Tibial nerve (tissue), 4 donors: Measurements from ENCODE around the gene DENND1A. TPM values are rescaled to one million over a fixed set of nuclear protein-coding genes. Genes with fewer than 3 reads are reported as not detected.

Experiments used
- DNase-seq, 2 donors: peaks; one replicate each; pipeline ENCODE4 v3.0.0-alpha.2; 2019; ENCODE audit warnings: low spot score in 2 of 2
- H3K27ac ChIP-seq, 4 donors: fragments of 200-600 bp; sonication (generic) in 3 of 4; one replicate each; pipeline ENCODE4 v1.5.1; 2017 to 2019; ENCODE audit warnings: mild to moderate bottlenecking in 1 of 4
- H3K27me3 ChIP-seq, 2 donors: fragments of 200-600 bp; sonication (generic) in 1 of 2; one replicate each; pipeline versions ENCODE4 v1.5.1 to v1.6.0; 2017 to 2019
- H3K36me3 ChIP-seq, 3 donors: fragments of 200-600 bp; sonication (generic); one replicate each; pipeline ENCODE4 v1.5.1; 2018 to 2019
- H3K4me1 ChIP-seq, 4 donors: fragments of 200-600 bp; sonication (generic) in 3 of 4; one replicate each; pipeline ENCODE4 v1.5.1; 2017 to 2019
- H3K4me3 ChIP-seq, 4 donors: fragments of 200-600 bp; sonication (generic) in 3 of 4; one replicate each; pipeline ENCODE4 v1.5.1; 2017 to 2019; ENCODE audit warnings: mild to moderate bottlenecking in 1 of 4, moderate library complexity in 1 of 4
- H3K9me3 ChIP-seq, 4 donors: fragments of 200-600 bp; sonication (generic) in 3 of 4; one replicate each; pipeline ENCODE4 v1.5.1; 2017 to 2019
- CTCF ChIP-seq, 5 experiments: fragments of 200-600 bp in 3 of 5; fragments of 450-650 bp in 2 of 5; sonication (generic) in 3 of 5; IDR thresholded peaks; one replicate each; pipeline ENCODE4 v1.5.1; 2016 to 2019; ENCODE audit warnings: antibody characterized with exemption in 5 of 5, mild to moderate bottlenecking in 3 of 5, moderate library complexity in 2 of 5
- EP300 ChIP-seq, 2 donors: sonication (generic); formaldehyde crosslinking; IDR thresholded peaks; one replicate each; pipeline ENCODE4 v1.6.1; 2017; ENCODE audit warnings: antibody characterized with exemption in 2 of 2, mild to moderate bottlenecking in 1 of 2
- POLR2A ChIP-seq, 2 donors: fragments of 450-650 bp; IDR thresholded peaks; one replicate each; pipeline ENCODE4 v1.6.1; 2017; ENCODE audit warnings: antibody characterized with exemption in 2 of 2, mild to moderate bottlenecking in 2 of 2, moderate library complexity in 2 of 2
- WGBS, 2 donors: methylation state at CpG; one replicate each; pipeline ENCODE4 v1.1.5; 2018; 5-methylcytosine and 5-hydroxymethylcytosine counted together
- total RNA-seq, 4 donors: library from RNA; depleted of rRNA; stranded (reverse); fragments of >200 nt; gene quantifications; one replicate each; pipeline ENCODE4 v1.1.0, GENCODE V29; 2016

Gene DENND1A
- total RNA-seq, 4 donors from 2014 or later: 17.5 to 34.8 (median 20.1) TPM

- H3K4me3 ChIP-seq: no peak overlapping the region
- peaks cover 0 to 14% of the 10 kb centered on the region in 2 donors for H3K27me3 ChIP-seq
- no peaks in the 10 kb centered on the region for H3K36me3 ChIP-seq
- TF ChIP-seq CTCF (IDR thresholded peaks at IDR 0.05): no peak
- TF ChIP-seq EP300 (IDR thresholded peaks at IDR 0.05): no peak
- no peak for TF ChIP-seq POLR2A (IDR thresholded peaks at IDR 0.05)
- H3K9me3 ChIP-seq: peaks cover 0 to 25% (median 0%) of the 10 kb centered on the region in 4 donors
- WGBS, 2 donors: 88 to 91% methylated on average over 6 of the region's 6 CpGs
- no peak for DNase-seq
- no peak overlapping the region for H3K27ac ChIP-seq
- no peaks in the 10 kb centered on the region for H3K4me1 ChIP-seq
These were observed 25.7 kb upstream of the DENND1A start for GRCh38 chr9:123955637-123956036.

- Histone ChIP-seq H3K9me3 (peaks cover 0 to 26% (median 0%) of the 10 kb centered on the region in 4 donors), H3K4me1 (no peaks in the 10 kb centered on the region), H3K36me3 (no peaks in the 10 kb centered on the region), H3K27ac (no peak overlapping the region), H3K4me3 (no peak overlapping the region), H3K27me3 (peaks cover 0 to 14% of the 10 kb centered on the region in 2 donors)
- peak in 1 of 2 donors; percentile 21 for DNase-seq
- TF ChIP-seq EP300 (IDR thresholded peaks at IDR 0.05) (no peak), CTCF (IDR thresholded peaks at IDR 0.05) (no peak), POLR2A (IDR thresholded peaks at IDR 0.05) (no peak)
- WGBS, 2 donors: 42 to 43% methylated on average over 9 of the region's 9 CpGs
These were observed 24.8 kb upstream of the DENND1A start for GRCh38 chr9:123954518-123955280.

- TF ChIP-seq CTCF (IDR thresholded peaks at IDR 0.05) (no peak), EP300 (IDR thresholded peaks at IDR 0.05) (no peak), POLR2A (IDR thresholded peaks at IDR 0.05) (no peak)
- DNase-seq: no peak
- Histone ChIP-seq H3K4me1 (no peaks in the 10 kb centered on the region), H3K36me3 (no peaks in the 10 kb centered on the region), H3K9me3 (peaks cover 0 to 17% (median 0%) of the 10 kb centered on the region in 4 donors), H3K27ac (no peak overlapping the region), H3K4me3 (no peak overlapping the region), H3K27me3 (peaks cover 0 to 6% of the 10 kb centered on the region in 2 donors)
- WGBS, 2 donors: 69 to 78% methylated on average over 9 of the region's 9 CpGs
These were observed 22.9 kb upstream of the DENND1A start for GRCh38 chr9:123952641-123953495.

- no peak for DNase-seq
- TF ChIP-seq CTCF (IDR thresholded peaks at IDR 0.05) (no peak), POLR2A (IDR thresholded peaks at IDR 0.05) (no peak), EP300 (IDR thresholded peaks at IDR 0.05) (no peak)
- Histone ChIP-seq H3K4me3 (no peak overlapping the region), H3K36me3 (no peaks in the 10 kb centered on the region), H3K9me3 (peaks cover 0 to 17% (median 0%) of the 10 kb centered on the region in 4 donors), H3K4me1 (no peaks in the 10 kb centered on the region), H3K27ac (no peak overlapping the region), H3K27me3 (no peaks in the 10 kb centered on the region)
- WGBS, 2 donors: 44 to 56% methylated on average over 3 of the region's 3 CpGs
These were observed 18.4 kb upstream of the DENND1A start for GRCh38 chr9:123948286-123948685.

- Histone ChIP-seq H3K27me3 (no peaks in the 10 kb centered on the region), H3K36me3 (no peaks in the 10 kb centered on the region), H3K9me3 (peaks cover 0 to 17% (median 0%) of the 10 kb centered on the region in 4 donors), H3K4me3 (no peak overlapping the region), H3K4me1 (no peaks in the 10 kb centered on the region), H3K27ac (no peak overlapping the region)
- DNase-seq: no peak
- WGBS, 2 donors: 94 to 97% methylated on average over 2 of the region's 2 CpGs
- TF ChIP-seq POLR2A (IDR thresholded peaks at IDR 0.05) (no peak), CTCF (IDR thresholded peaks at IDR 0.05) (no peak), EP300 (IDR thresholded peaks at IDR 0.05) (no peak)
These were observed 17.4 kb upstream of the DENND1A start for GRCh38 chr9:123947326-123947725.
